Measurements from ENCODE around the gene OSBPL5.

Gene OSBPL5

GRCh38 chr11:3162410-3163240 is 2.5 kb downstream of the OSBPL5 start:
- no peak for DNase-seq

- no peak for DNase-seq
Measured at GRCh38 chr11:3161720-3162409, 3.2 kb downstream of the OSBPL5 start.

GRCh38 chr11:3161309-3161708 is 3.8 kb downstream of the OSBPL5 start:
- DNase-seq, result no peak

- no peak for DNase-seq
Measured at GRCh38 chr11:3160252-3161031, 4.7 kb downstream of the OSBPL5 start.

DNA sequence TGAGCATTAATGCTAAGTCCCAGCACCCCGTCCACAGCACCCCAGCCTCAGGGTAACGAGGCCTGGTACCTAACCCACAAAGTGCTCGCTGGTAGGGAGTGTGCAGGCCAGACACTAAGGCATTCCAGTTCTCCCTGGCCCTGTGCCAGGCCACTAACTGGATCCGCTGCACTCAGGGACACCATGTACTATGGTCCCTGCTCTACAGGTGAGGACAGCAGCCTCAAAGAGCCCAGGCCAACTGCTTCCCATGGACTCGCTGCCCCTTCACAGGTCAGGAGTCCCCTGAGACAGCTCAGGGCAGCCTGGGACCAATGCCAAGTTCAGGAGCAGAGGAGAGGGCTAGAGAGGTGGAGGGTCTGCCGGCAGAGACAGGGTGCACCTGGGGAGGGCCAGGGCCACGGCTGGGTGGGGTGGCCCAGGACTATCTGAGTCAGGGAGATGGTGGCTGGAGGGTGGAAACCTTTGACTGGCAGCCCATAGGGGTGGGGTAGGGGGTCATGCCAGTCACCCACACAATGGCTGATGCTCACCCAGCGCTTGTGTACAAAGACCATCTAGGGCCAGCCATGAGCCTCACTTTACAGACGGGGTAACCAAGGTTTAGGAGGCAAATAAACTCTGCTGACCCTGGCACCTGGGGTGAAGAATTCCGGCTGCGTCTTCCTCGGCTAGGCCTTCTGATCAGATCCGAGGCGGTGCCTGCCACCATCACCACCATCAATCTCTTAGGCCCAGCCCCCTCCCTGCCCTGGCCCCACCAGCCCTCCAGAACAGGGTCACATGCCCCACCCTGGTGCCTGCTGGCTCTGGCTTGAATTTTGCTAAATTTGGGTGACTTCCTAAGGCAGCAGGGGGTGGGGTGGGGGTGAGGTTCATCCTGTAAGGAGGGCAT is 5.6 kb downstream of the OSBPL5 start:
- no peak for DNase-seq

GRCh38 chr11:3158821-3159220 is 6.3 kb downstream of the OSBPL5 start:
- DNase-seq, result no peak

- no peak for DNase-seq
Measured at GRCh38 chr11:3158131-3158591, 6.9 kb downstream of the OSBPL5 start.

- DNase-seq, result no peak
Measured at GRCh38 chr11:3157381-3158130, 7.6 kb downstream of the OSBPL5 start.

DNA sequence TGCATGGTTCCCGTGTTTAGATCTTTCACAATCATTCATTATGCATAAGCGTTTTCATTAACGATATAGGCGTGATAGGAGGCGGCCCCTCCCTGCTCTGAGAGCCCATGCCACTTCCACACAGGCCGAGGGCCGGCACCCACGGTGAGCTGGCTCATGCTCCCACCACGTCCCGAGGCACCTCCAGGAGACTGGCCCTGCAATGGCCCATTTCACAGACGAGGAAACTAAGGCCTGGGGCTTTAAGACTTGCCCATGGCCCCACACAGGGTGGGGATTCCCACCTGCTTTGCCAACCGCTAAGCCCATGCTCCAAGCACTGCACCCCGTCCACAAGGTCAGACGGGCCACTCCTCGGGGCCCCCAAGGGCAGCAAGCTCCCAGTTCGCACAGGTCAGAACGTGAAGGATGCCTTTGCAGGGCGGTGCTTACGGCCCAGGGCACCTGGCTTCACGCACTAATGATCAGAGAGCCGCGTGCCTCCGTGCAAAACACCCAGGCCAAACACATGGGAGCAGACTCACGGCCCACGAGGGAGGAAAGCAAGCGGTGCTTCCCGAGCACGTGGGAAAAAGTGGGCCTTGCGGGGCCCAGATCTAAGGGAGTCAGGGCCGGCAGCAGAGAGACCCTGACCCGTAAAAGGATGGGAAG is 8.3 kb downstream of the OSBPL5 start:
- DNase-seq, result no peak

DNA sequence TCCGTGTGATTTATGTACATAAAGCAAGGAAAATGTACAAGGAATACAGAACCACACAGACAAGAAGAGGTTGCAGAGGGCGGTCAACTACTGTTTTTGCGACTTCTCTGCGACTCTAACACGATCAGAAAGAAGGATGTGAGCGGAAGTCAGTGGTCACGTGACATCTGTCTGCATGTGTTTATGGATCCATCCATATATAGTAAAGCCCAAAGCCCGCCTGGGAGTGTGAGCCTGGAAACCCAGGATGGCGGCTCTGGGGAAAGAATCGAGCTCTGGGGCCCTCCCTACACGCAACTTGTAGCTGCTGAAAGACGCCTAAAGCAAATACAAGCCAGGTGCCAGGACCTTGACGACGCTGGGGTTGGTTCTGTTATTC is 8.8 kb downstream of the OSBPL5 start:
- no peak for DNase-seq

- no peak for DNase-seq
Measured at GRCh38 chr11:3155691-3156258, 9.3 kb downstream of the OSBPL5 start.

DNA sequence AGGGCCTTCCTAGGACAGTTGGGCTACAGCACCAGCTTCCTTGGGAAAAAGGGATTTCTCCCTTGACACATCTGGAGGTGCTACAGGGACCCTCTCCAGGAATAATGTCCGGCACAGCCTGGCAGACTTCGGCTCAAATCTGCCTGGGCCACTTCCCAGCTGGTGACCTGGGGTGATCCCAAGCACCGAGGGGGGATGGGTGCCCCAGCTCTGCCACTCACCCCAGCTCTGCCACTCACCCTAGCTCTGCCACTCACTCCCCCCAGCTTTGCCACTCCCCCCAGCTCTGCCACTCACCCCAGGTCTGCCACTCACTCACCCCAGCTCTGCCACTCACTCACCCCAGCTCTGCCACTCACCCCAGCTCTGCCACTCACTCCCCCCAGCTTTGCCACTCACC is 9.9 kb downstream of the OSBPL5 start:
- DNase-seq, result no peak

GRCh38 chr11:3154001-3154599 is 11.0 kb downstream of the OSBPL5 start:
- DNase-seq, result no peak

- DNase-seq, result no peak
Measured at GRCh38 chr11:3153291-3153861, 11.7 kb downstream of the OSBPL5 start.

DNA sequence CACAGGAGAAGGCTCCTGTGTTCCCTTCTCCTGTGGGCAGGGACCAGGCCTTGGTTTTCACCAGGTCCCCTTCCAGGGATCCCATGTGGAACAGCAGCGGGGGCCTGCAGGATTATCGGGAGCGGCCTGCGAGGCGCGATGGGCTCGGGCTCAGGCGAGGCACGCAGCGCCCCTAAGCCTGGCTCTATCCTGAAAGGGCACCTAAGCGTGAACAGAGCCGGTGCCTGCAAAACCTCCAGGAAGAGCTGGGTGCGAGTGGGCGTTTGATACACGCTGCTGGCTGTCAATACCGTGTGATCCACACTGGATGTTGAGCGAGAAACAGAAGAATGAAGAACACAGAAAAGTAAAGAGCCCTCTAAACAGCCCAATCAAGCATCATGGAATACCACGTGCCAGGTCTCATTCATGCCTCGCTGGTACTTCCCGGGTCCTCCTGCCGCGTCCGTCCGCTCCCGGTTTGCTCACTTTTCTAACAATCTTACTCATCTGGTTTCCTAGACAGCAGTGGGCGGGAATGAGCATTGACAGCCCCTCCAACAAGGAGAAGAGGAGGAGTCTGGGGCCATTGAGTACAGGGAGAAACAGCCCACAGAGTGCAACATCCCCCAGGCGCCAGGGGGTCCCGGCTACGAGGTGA is 12.5 kb downstream of the OSBPL5 start:
- DNase-seq, result no peak

DNA sequence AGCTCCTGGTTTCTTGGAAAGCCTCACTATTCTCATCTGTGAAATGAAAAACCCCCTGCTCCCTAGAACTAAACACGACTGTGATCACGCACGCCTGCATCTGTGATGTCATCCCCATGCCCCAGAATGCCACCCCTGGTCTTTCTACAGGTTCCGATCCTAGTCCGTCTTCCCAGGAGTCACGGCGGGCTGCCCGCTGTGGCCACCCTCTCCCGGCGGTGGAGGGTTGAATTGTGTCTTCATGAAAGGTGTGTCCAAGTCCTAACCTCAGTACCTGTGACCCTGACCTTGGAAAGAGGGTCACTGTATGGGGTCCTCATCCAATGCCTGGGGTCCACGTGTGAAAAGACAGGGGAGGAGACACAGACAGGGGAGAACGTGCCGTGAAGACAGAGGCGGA is 14.4 kb downstream of the OSBPL5 start:
- no peak for DNase-seq

- no peak for DNase-seq
Measured at GRCh38 chr11:3149852-3150188, 15.3 kb downstream of the OSBPL5 start.

- no peak for DNase-seq
Measured at GRCh38 chr11:3148990-3149851, 15.9 kb downstream of the OSBPL5 start.
